T-cell (primary cell): ENCODE data around the gene GMPS. TPM values are rescaled to one million over a fixed set of nuclear protein-coding genes. Genes with fewer than 3 reads are reported as not detected.

ENCODE experiments used
- total RNA-seq, 35 experiments: library from RNA in 6 of 35; stranded (reverse) in 6 of 35; fragments of 120-200 nt in 1 of 35; gene quantifications; one replicate each; pipeline versions ENCODE4 v1.2.1 to v1.2.4 and lab custom pipeline; 2013 to 2026

Gene GMPS
- total RNA-seq, 5 donors from 2014 or later (not counting 1 experiment from before 2014, with no cell fraction given) = 37.4 to 44.1 (median 40.6) TPM

Other genes with a start within 250 kb of the GMPS start
- gene PLCH1, start 125.6 kb upstream of the GMPS start, total RNA-seq = under 1 TPM in 4 of 5 donors, not detected in 1; 0.06 to 0.12 (median 0.09) TPM
- gene C3orf33, start 64.4 kb upstream of the GMPS start, total RNA-seq = 1 to 10 TPM; 1.2 to 3.2 (median 2.3) TPM
- 10 to 100 TPM; 17.4 to 33.1 (median 28.5) TPM for gene SLC33A1, start 16.2 kb upstream of the GMPS start, total RNA-seq
- under 1 TPM in 1 of 5 donors, not detected in 4; 0.15 TPM for gene KCNAB1, start 249.9 kb downstream of the GMPS start, total RNA-seq